Osteocyte (in vitro differentiated cells): ENCODE measurements around the gene PPM1L. TPM values are rescaled to one million over a fixed set of nuclear protein-coding genes. Genes with fewer than 3 reads are reported as not detected.

ENCODE experiments used
- DNase-seq: peaks from one replicate; pipeline ENCODE4 v3.0.0; 2021; ENCODE audit warnings: mixed read lengths; ENCODE audit not compliant: unreplicated experiment; ENCODE audit errors: extremely low spot score
- H3K27ac Mint-ChIP-seq: one replicate; pipeline ENCODE4 v1.8.0; 2021; ENCODE audit warnings: mild to moderate bottlenecking, mixed read lengths; ENCODE audit not compliant: unreplicated experiment
- H3K27me3 Mint-ChIP-seq: one replicate; pipeline ENCODE4 v1.8.0; 2021; ENCODE audit warnings: mixed read lengths; ENCODE audit not compliant: unreplicated experiment
- H3K36me3 Mint-ChIP-seq: one replicate; pipeline ENCODE4 v1.8.0; 2021; ENCODE audit warnings: mixed read lengths; ENCODE audit not compliant: unreplicated experiment
- H3K4me1 Mint-ChIP-seq: one replicate; pipeline ENCODE4 v1.8.0; 2021; ENCODE audit warnings: mixed read lengths; ENCODE audit not compliant: unreplicated experiment
- H3K4me3 Mint-ChIP-seq: one replicate; pipeline ENCODE4 v1.8.0; 2021; ENCODE audit warnings: mild to moderate bottlenecking, moderate library complexity, mixed read lengths; ENCODE audit not compliant: unreplicated experiment
- H3K9me3 Mint-ChIP-seq: one replicate; pipeline ENCODE4 v1.8.0; 2021; ENCODE audit warnings: mixed read lengths; ENCODE audit not compliant: unreplicated experiment
- CTCF ChIP-seq: fragments of 200-600 bp; sonication (generic); IDR thresholded peaks from 2 replicates; pipeline ENCODE4 v1.5.0; 2021; ENCODE audit warnings: antibody characterized with exemption, mild to moderate bottlenecking, moderate library complexity
- total RNA-seq: library from RNA; stranded (reverse); gene quantifications from 2 replicates; pipeline ENCODE4 v1.2.1, GENCODE V29; 2021

Gene PPM1L
- total RNA-seq, 1 donor from 2014 or later = 9.1 TPM

DNA sequence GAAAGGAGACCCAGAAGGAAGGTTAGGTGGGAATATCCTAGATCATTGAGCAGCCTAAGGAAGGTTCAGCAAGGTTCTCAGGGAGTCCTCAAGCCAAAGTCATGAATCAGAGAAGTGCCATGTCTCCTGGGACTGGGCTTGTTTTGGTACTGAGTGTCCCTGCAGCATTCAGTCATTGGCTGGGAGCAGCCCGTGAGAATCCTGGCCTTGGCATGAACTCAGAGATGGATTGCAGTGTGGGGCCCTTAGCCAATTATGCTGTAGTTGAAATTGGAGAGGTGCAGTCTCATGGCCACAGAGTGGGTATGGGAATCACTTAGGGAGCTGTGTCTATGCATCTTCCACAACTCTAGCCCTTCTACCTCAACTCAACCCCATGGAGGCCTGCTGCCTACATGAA lies 17.0 kb upstream of the PPM1L start:
- Mint-ChIP-seq H3K27ac (no peak overlapping the region), H3K36me3 (no peaks in the 10 kb centered on the region), H3K9me3 (no peaks in the 10 kb centered on the region), H3K27me3 (peaks cover 27% of the 10 kb centered on the region), H3K4me1 (peaks cover 2% of the 10 kb centered on the region), H3K4me3 (no peak overlapping the region)
- DNase-seq = no peak
- no peak for TF ChIP-seq CTCF

- H3K4me1 Mint-ChIP-seq = peaks cover 16% of the 10 kb centered on the region
- no peaks in the 10 kb centered on the region for H3K36me3 Mint-ChIP-seq
- no peaks in the 10 kb centered on the region for H3K9me3 Mint-ChIP-seq
- no peak for TF ChIP-seq CTCF
- H3K4me3 Mint-ChIP-seq = no peak overlapping the region
- H3K27me3 Mint-ChIP-seq = peaks cover 39% of the 10 kb centered on the region
- H3K27ac Mint-ChIP-seq = no peak overlapping the region
- DNase-seq = no peak
Measured at GRCh38 chr3:160746976-160747375, 9.1 kb upstream of the PPM1L start.

GRCh38 chr3:160747422-160747821 lies 8.6 kb upstream of the PPM1L start:
- peaks cover 16% of the 10 kb centered on the region for H3K4me1 Mint-ChIP-seq
- H3K27ac Mint-ChIP-seq = no peak overlapping the region
- no peak for TF ChIP-seq CTCF
- DNase-seq = no peak
- H3K36me3 Mint-ChIP-seq = no peaks in the 10 kb centered on the region
- no peaks in the 10 kb centered on the region for H3K9me3 Mint-ChIP-seq
- H3K27me3 Mint-ChIP-seq = peaks cover 37% of the 10 kb centered on the region
- H3K4me3 Mint-ChIP-seq = no peak overlapping the region

GRCh38 chr3:160748231-160748630 lies 7.8 kb upstream of the PPM1L start:
- Mint-ChIP-seq H3K9me3 (no peaks in the 10 kb centered on the region), H3K27ac (no peak overlapping the region), H3K4me3 (no peak overlapping the region), H3K36me3 (no peaks in the 10 kb centered on the region), H3K4me1 (peaks cover 16% of the 10 kb centered on the region), H3K27me3 (peaks cover 29% of the 10 kb centered on the region)
- TF ChIP-seq CTCF = no peak
- no peak for DNase-seq

DNA sequence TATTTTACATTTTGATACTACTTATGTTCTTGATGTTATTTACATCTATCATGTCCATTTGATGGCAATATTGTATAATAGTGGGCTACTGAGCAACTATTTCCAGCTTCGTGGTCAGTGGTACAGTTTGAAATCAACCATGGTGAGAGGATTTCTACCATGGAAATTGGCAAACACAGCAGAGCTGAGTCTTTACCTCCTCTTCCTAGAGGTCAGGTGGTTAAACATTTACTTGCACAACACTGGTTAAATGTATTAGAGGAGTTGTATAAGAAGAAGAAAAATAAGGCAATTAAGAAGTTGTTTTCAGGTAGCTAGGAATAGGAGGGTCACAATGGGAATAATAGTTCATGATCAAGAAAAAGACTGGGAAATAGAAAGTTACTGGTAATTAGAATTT lies 7.2 kb upstream of the PPM1L start:
- no peak for TF ChIP-seq CTCF
- DNase-seq = no peak
- Mint-ChIP-seq H3K9me3 (no peaks in the 10 kb centered on the region), H3K27me3 (peaks cover 24% of the 10 kb centered on the region), H3K4me1 (peaks cover 17% of the 10 kb centered on the region), H3K27ac (no peak overlapping the region), H3K36me3 (no peaks in the 10 kb centered on the region), H3K4me3 (no peak overlapping the region)
